ENCODE measurements around the gene GPD1L. TPM values are rescaled to one million over a fixed set of nuclear protein-coding genes. Genes with fewer than 3 reads are reported as not detected.

GPD1L gene
- total and polyA plus RNA-seq, 2 donors (not counting 1 experiment from before 2014, with no cell fraction given) = 4.7 to 9.3 TPM

- no peaks in the 10 kb centered on the region for H3K79me2 ChIP-seq (ENCODE audit: control insufficient read depth, insufficient read depth, low read length)
- peaks cover 0 to 25% (median 0%) of the 10 kb centered on the region in 3 donors for H3K9me3 ChIP-seq (ENCODE audit: control extremely low read depth in 1 of 3, control insufficient read depth in 2 of 3, insufficient read depth in 1 of 3, low read length in 2 of 3)
- intact Hi-C loops (cut with micrococcal nuclease) = no loop called here
- H2AFZ ChIP-seq (ENCODE audit: insufficient read depth, low read depth, low read length, poor library complexity, severe bottlenecking) = no peak overlapping the region
- no peak overlapping the region for H3K4me2 ChIP-seq (replicated peaks; ENCODE audit: low read depth, low read length, poor library complexity, severe bottlenecking)
- H3K4me1 ChIP-seq (ENCODE audit: control insufficient read depth in 2 of 2, insufficient read depth in 2 of 2, low read length in 2 of 2) = peaks cover 3 to 5% of the 10 kb centered on the region in 2 donors
- H4K20me1 ChIP-seq (ENCODE audit: control insufficient read depth, insufficient read depth, low read length, poor library complexity, severe bottlenecking) = no peaks in the 10 kb centered on the region
- no peak overlapping the region for H3K4me3 Mint-ChIP-seq
- no peak for DNase-seq
- H3K4me1 Mint-ChIP-seq = peaks cover 11% of the 10 kb centered on the region
- no peaks in the 10 kb centered on the region for H3K27me3 ChIP-seq (replicated peaks in 1 of 4; ENCODE audit: control extremely low read depth in 1 of 4, control insufficient read depth in 3 of 4, insufficient read depth in 4 of 4, low read length in 3 of 4)
- H3K27ac Mint-ChIP-seq = no peak overlapping the region
- H3K27me3 Mint-ChIP-seq = peaks cover 7% of the 10 kb centered on the region
- no peaks in the 10 kb centered on the region for H3K36me3 ChIP-seq (replicated peaks in 1 of 2; ENCODE audit: control extremely low read depth in 1 of 2, control insufficient read depth in 1 of 2, extremely low read depth in 1 of 2, insufficient read depth in 2 of 2, low read length in 1 of 2)
- ChIA-PET CTCF (no interaction called here), POLR2A (no interaction called here)
- H3K4me3 ChIP-seq (ENCODE audit: control extremely low read depth in 1 of 5, extremely low read depth in 1 of 5, insufficient read depth in 1 of 5, low read depth in 2 of 5, low read length in 4 of 5) = no peak overlapping the region
- WGBS (ENCODE audit: insufficient coverage) = 96% methylated on average over 6 of the region's 6 CpGs
- no peak overlapping the region for H3K27ac ChIP-seq (ENCODE audit: low read length in 2 of 2)
- ATAC-seq (ENCODE audit: low read depth) = no peak
- H3K9me3 Mint-ChIP-seq (ENCODE audit: insufficient read depth) = peaks cover 3% of the 10 kb centered on the region
- TF ChIP-seq, protein P1, sequence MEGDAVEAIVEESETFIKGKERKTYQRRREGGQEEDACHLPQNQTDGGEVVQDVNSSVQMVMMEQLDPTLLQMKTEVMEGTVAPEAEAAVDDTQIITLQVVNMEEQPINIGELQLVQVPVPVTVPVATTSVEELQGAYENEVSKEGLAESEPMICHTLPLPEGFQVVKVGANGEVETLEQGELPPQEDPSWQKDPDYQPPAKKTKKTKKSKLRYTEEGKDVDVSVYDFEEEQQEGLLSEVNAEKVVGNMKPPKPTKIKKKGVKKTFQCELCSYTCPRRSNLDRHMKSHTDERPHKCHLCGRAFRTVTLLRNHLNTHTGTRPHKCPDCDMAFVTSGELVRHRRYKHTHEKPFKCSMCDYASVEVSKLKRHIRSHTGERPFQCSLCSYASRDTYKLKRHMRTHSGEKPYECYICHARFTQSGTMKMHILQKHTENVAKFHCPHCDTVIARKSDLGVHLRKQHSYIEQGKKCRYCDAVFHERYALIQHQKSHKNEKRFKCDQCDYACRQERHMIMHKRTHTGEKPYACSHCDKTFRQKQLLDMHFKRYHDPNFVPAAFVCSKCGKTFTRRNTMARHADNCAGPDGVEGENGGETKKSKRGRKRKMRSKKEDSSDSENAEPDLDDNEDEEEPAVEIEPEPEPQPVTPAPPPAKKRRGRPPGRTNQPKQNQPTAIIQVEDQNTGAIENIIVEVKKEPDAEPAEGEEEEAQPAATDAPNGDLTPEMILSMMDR (IDR thresholded peaks at IDR 0.05) = no peak
- no peak for TF ChIP-seq EZH2 (IDR thresholded peaks at IDR 0.05; ENCODE audit: borderline replicate concordance, insufficient read depth, low read depth, low read length, poor library complexity, severe bottlenecking)
- H3K9ac ChIP-seq (ENCODE audit: low read length) = no peak overlapping the region
Measured at GRCh38 chr3:32089476-32089875, 16.9 kb upstream of the GPD1L start.

DNA sequence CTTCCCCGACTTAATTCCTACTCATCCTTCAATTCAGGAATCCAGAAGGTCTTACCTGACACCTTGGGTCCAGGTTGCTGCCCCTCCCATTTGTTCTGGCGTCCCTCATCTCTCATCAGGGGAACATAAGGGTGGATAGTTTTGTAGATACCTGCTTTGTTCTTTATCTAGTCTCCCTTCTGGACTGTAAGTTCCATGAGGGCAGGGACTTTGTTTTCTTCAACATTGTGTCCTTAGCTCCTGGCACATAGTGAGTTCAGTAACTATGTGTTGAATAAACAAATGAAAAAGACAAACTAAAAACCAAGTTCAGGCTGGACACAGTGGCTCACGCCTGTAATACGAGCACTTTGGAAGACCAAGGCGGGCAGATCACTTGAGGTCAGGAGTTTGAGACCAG, 13.2 kb upstream of the GPD1L start:
- ChIA-PET CTCF (no interaction called here), POLR2A (no interaction called here)
- DNase-seq = no peak
- Histone ChIP-seq H4K20me1 (ENCODE audit: control insufficient read depth, insufficient read depth, low read length, poor library complexity, severe bottlenecking) (no peaks in the 10 kb centered on the region), H3K4me3 (ENCODE audit: control extremely low read depth in 1 of 5, extremely low read depth in 1 of 5, insufficient read depth in 1 of 5, low read depth in 2 of 5, low read length in 4 of 5) (no peak overlapping the region), H3K79me2 (ENCODE audit: control insufficient read depth, insufficient read depth, low read length) (no peaks in the 10 kb centered on the region), H3K36me3 (replicated peaks in 1 of 2; ENCODE audit: control extremely low read depth in 1 of 2, control insufficient read depth in 1 of 2, extremely low read depth in 1 of 2, insufficient read depth in 2 of 2, low read length in 1 of 2) (no peaks in the 10 kb centered on the region), H3K9me3 (ENCODE audit: control extremely low read depth in 1 of 3, control insufficient read depth in 2 of 3, insufficient read depth in 1 of 3, low read length in 2 of 3) (peaks cover 0 to 10% (median 0%) of the 10 kb centered on the region in 3 donors), H3K4me1 (ENCODE audit: control insufficient read depth in 2 of 2, insufficient read depth in 2 of 2, low read length in 2 of 2) (peaks cover 5 to 8% of the 10 kb centered on the region in 2 donors), H2AFZ (ENCODE audit: insufficient read depth, low read depth, low read length, poor library complexity, severe bottlenecking) (no peak overlapping the region), H3K27ac (ENCODE audit: low read length in 2 of 2) (no peak overlapping the region), H3K9ac (ENCODE audit: low read length) (no peak overlapping the region), H3K27me3 (replicated peaks in 1 of 4; ENCODE audit: control extremely low read depth in 1 of 4, control insufficient read depth in 3 of 4, insufficient read depth in 4 of 4, low read length in 3 of 4) (no peaks in the 10 kb centered on the region), H3K4me2 (replicated peaks; ENCODE audit: low read depth, low read length, poor library complexity, severe bottlenecking) (no peak overlapping the region)
- WGBS (ENCODE audit: insufficient coverage) = 93% methylated on average over 2 of the region's 5 CpGs
- Mint-ChIP-seq H3K4me1 (peaks cover 14% of the 10 kb centered on the region), H3K9me3 (ENCODE audit: insufficient read depth) (no peaks in the 10 kb centered on the region), H3K27me3 (peaks cover 7% of the 10 kb centered on the region), H3K4me3 (no peak overlapping the region), H3K27ac (no peak overlapping the region)
- TF ChIP-seq, protein P1 (IDR thresholded peaks at IDR 0.05) = no peak
- TF ChIP-seq EZH2 (IDR thresholded peaks at IDR 0.05; ENCODE audit: borderline replicate concordance, insufficient read depth, low read depth, low read length, poor library complexity, severe bottlenecking) = no peak
- intact Hi-C loops (cut with micrococcal nuclease) = no loop called here
- ATAC-seq (ENCODE audit: low read depth) = no peak
